HG02943 (cell line): Measurements from ENCODE around the gene HIPK3.
"Not testable (repeated sequence)": the region's sequence is repeated elsewhere in the genome, so short reads cannot be mapped to it uniquely, and the experiment has no call there.

ENCODE experiments used
- ATAC-seq: cut with Tn5 transposase; IDR thresholded peaks from one replicate; pipeline ENCODE4 v1.9.1; 2021; ENCODE audit warnings: mild to moderate bottlenecking, low read depth, moderate library complexity; ENCODE audit not compliant: unreplicated experiment

Gene HIPK3

DNA sequence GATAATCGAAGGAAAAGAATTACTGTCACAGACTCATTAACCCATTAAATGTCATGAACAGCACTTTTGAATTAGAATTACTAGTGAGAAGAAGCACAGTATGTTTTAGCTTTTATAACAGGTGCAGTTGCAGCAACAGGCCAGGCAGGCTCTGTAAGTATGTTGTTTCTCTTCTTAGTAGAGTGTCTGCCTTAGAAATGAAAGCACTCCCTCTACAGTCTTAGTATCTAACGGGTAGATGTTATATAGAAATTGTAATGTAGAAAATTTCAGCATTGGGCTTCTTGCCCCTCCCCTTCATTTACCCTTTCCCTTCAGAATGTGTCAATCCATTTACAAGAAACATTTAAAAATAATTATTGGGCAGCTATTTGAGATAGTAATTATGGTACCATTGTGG is 87.4 kb downstream of the HIPK3 start:
- ATAC-seq: no peak

DNA sequence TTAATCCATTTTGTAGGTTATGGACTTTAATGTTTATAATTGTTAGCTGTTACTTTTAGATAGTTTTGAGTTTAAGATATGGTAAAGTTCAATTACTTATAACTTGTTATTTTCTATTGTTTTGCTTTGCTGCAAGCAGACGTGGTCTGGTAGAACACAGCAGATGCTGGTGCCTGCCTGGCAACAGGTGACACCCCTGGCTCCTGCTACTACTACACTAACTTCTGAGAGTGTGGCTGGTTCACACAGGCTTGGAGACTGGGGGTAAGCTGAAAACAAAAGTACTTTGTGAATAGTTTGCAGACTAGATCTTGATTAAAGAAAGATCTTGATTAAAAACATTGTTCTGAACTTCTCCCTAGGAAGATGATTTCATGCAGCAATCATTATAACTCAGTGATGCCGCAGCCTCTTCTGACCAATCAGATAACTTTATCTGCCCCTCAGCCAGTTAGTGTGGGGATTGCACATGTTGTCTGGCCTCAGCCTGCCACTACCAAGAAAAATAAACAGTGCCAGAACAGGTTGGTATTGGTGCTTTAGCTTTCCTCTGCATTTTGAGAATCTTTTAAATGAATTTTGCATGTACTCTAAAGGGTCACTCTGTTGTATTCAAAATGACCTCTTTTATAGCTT is 90.4 kb downstream of the HIPK3 start:
- ATAC-seq: no peak

DNA sequence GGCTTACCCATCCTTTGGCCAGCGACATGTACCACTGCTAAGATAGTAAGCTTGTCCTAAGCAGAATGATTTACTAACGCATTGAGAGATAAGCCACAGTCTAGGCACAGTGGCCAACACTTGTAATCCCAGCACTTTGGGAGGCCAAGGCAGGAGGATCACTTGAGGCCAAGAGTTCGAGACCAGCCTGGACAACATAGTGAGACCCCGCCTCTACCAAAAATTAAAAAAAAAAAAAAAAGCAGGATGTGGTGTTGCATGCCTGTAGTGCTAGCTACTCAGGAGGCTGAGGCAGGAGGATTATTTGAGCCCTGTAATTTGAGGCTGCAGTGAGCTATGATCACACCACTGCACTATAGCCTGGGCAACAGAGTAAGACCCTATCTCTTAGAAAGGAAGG is 93.1 kb downstream of the HIPK3 start:
- ATAC-seq: no peak

DNA sequence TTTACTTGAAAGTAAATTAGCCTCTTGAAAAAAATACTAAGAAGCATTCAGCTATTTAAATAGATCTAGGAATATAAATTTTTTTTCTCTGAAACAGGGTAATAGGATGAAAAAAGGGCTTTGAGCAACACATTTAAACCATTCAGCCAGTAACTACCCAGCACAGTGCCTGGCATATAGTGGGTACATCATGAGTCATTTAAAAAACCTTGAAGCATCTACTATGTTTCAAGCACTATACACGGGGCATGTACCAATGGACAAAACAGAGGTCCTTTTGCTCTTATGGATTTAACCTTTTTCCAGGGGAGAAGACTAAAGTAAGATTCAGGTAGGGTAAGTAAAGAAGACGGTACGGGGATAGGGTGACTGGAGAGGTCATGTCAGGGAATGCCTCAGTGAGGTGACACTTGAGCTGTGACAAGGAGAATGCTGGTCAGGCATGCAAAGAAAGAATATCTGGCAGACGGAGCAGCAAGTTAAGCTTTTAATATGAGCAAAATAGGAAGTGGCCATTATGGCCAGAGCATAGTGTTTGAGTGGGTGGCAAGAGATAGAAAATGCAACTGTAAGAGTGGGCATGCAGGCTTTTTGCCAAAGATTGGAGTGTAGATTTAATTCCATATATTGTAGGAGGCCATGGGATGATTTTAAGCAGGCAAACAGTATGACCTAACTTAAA is 101.1 kb downstream of the HIPK3 start:
- no peak for ATAC-seq

DNA sequence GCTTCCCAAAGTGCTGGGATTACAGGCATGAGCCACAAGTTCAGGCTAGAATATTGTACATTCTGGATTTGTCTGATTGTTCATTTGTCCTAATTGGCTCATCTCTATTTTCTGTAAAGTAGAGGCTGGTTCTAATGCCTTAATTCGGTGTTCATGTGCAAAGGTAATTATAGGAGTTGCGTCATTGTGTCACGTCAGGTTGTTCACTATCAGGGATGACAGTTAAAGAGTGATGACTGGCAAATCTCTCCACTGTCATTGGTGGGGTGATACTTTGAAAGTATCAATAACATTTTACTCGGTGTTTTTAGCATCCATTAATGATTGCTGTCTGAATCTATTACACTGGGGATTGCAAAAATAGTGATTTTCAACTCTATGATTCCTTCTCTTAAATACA is 103.5 kb downstream of the HIPK3 start:
- ATAC-seq: no peak

DNA sequence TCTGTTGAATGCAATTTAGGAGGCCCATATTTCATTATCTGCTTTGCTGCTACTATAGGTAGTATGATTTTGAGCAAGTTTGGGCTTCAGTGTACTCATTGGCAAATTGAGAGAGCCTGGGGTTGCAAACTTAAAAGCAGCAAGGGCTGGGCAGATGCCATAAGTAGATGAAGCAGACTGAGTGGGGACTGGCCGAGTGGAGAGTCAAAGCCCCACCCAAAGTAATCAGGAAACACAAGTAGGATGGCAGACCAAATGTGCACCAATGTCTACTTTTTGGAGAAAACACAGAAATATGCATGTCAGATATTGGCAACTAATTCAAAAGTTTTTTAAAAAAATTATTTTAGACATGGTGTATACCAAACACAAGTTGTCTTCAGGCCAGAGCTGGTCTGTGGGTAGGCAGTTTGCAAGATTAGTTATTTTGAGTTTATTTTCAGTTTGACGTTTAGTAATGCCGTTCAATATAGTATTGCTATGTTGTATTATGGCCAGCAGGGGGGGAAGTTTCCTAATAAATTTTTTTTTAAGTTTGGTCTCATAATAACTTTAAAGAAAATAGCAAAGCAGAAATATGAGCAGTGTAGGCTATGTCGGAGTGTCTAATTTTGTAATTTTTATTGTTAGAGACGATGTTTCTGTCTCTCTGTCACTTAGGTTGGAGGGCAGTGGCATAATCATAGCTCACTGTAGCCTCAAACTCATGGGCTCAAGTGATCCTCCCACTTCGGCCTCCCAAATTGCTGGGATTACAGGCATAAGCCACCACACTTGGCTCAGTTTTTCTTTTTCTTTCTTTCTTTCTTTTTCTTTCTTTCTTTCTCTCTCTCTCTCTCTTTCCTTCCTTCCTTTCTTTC is 105.1 kb downstream of the HIPK3 start:
- ATAC-seq: no peak

DNA sequence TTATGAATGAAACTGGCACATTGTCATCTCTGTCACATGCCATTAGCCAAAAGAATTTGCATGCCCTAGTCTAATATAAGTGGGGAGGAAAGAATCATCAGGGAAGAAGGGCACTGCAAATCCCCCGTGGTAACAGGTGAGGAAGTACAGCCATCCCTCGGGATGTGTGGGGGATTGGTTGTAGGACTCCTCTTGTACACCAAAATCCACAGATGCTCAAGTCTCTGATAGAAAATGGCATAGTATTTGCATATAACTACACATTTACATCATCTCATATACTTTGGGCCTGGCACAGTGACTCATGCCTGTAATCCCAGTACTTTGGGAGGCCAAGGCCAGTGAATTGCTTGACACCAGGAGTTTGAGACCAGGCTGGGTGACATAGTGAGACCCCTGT is 109.7 kb downstream of the HIPK3 start:
- no peak for ATAC-seq

DNA sequence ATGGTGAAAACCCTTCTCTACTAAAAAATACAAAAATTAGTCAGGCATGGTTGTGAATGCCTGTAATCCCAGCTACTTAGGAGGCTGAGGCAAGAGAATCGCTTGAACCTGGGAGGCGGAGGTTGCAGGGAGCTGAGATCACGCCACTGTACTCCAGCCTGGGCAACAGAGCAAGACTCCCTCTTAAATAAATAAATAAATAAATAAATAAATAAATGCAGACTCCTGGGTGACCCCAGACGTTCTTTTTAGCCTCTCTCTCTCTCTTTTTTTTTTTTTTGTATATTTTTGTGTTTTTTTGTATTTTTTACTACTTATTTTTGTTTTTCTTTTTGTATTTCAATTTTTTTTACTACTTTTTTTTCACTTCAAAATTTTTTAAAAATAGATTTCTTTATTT is 111.3 kb downstream of the HIPK3 start:
- not testable (repeated sequence) for ATAC-seq

DNA sequence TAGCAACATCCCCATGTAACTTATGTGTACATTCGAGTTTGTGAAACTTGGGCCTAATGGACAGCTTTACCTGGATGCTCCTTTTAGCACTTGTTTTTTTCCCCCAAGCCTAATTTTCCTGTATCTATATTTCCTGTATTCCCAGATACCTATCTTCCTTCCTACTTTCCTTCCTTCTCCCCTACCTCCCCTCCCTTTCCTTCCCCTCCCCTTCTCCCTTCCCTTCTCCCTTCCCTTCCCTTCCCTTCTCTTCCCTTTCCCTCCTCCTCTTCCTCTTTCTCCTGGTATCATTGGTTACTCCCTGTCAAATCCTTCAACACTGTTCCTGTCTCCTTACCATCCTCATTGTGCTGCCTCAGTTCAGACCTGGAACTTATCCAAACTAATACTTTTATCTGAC is 111.8 kb downstream of the HIPK3 start:
- ATAC-seq: no peak

DNA sequence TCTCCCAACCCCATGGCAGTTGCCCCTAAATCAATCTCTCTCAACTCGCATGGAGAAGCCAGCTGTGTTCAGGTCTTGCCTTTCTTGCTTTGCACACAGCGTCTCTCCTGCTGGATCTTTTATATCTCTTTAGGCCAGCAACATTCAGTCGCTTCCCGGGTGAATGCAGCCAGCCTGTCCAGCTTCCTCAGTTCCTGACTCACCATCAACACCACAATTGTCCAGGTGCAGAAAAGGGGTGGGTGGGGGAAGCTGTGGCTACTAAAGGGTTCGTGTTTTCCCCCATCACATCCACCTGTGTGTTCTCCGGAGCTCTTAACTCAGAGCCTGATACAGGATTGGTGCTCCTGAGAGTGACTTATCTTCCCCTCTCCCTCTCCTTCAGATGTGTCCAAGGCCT is 116.5 kb downstream of the HIPK3 start:
- ATAC-seq: no peak

DNA sequence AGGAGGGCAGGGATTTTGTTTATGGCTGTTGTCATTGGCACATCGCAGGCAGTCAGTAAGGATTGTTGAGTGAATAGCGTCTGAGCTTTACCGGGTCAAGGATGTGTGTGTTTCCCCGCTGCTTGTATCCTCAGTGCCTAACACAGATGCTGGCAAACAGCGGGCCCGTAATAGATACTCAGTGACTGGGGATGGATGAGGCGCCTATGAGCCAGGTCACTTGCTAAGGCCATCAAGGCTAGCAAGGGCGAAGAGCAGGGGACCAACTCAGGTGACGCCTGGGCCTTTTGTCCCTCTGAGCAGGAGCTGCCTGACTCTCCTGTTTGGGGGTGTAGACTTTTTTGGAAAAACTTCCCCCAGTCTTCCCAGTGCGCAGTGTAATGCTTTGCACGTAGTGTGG is 118.1 kb downstream of the HIPK3 start:
- no peak for ATAC-seq

DNA sequence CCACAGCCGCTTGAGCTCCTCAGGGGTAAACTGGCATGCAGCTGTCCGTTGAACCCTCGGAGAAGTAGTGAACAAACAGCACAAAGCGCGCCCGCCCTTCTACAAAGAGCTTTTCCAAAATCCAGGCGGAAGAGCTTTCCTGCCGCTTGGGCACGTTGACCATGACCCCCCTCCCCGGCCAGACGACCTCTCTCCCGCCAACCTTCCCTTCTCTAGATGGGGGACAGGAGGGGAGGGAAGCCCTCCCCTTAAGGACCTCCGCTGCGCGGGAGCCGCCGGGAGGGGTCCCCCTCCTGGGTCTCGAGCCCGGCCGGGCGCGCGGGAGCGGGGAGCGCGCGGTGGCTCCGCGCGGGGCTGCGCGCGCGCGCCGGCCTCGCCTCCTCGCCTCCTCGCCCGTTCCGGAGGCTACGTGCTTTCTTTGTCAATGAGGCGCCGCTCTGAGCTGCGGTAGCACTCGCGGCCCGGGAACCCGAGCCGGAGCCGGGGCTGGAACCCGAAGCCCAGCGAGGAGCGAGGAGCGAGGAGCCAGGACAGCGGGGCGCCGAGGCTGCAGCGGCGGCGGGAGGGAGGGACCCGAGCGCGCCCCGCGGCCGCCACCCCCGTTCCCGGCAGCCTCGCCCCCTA is 118.6 kb downstream of the HIPK3 start, which contains the start of gene KIAA1549L:
Gene KIAA1549L (plus strand): TSS at position 421 of the 624 bp plus-strand sequence.
- ATAC-seq: no peak

DNA sequence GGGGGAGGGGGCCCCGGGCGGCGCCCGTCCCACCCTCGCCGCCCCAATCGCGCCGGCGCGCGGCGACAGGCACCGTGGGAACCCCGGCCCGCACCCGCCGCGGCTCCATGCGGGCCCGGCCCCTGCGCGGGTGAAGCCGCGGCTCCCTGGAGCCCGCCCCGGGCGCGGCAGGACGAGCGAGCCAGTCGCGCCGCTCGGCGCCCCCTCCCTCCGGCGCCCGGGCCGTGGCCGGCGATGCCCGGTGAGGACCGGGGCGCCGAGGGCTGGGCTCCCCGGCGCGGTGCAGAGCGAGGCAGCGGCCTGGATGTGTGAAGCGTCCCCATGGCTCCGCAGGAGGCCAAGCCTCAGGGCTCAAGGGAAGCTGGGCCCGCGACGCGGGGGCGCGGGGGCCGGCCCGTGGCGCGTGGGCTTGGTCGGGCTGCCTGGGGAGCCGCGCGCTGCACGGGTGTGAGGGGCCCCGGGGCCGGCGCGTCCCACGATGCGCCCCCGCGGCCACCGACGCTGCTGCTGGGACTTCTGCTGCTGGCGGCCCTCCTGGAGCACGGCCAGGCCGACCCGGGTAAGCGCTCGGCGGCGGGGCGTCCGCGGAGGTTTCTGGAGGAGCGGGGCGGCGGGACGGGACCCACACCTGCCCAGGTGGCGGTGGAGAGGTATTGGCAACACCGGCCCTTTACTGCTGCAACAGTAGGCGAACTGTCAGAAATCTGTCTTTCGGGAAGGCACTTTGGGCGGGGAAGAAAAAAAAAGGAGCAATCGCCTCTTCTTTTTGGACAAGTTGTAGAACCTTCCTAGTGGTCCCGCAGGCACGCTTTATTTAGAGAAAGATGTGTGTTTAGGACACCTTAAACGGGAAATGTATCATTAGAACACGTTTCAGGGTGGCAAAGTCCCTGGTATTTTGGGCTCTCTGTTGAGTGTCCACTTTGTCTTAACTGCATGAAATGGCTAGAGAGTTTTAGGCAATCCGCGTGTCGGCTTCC is 119.4 kb downstream of the HIPK3 start:
- ATAC-seq: no peak

DNA sequence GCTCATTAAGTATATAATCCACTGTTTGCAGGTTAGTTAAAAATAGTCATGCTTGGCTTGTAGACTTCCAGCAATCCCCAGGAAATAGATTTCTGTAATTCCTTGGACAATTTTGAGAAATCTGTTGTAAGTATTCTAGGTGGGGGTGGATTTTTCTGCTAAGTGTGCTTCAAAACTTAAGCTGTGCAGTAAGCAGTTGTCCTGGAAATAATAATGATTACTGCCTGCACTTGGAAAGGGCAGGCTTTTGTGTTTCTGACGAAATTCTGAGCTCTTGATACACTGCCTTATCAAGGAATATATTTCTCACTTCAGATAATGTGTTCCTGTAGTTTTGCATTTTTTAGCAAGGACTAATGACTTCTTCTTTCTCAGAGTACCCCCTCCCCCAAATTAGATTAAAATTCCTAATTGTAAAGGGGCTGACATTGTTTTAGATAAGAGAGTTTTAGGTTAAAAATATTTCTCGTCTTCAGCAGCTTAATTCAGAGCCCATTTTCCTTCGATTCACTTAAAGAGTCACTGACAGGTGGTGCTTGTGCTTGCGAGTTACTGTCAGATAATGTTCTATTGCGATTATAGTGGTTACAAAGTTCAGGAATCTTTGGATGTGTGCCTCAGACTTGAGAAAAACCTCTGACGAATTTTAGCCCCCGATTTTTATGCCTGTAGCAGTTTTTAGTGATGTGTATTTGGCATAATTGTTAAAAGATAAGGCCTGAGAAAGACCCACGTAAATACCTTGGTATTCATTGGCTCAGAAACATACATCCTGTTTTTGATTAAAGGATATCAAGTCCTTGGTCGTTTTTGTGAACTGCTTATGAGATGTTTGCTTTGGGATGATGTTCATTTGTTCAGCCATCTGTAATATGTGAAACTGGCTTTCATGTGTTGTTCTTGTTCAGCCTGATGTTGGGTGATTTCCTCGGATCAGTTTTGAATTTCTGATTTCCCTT is 120.5 kb downstream of the HIPK3 start:
- ATAC-seq: no peak

DNA sequence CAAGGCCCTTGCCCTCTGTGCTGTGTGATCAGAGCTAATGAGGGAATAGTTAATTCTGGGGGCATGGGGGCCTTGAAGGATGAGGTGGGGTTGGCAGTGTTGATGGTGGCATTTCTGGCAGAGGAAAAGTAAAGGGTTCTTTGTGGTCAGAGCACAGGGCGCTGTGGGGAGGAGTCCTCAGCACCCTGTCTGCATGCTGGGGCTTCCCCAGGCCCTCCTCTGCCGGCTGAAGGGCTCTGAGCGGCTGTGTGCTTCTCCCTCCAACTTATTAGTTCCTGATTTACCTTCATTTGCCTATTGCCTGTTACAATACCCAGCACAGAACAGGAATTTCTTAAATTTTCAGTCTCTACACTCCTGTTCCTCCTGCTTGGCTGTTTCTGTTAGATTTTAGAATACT is 122.8 kb downstream of the HIPK3 start:
- ATAC-seq: peak; percentile 59

DNA sequence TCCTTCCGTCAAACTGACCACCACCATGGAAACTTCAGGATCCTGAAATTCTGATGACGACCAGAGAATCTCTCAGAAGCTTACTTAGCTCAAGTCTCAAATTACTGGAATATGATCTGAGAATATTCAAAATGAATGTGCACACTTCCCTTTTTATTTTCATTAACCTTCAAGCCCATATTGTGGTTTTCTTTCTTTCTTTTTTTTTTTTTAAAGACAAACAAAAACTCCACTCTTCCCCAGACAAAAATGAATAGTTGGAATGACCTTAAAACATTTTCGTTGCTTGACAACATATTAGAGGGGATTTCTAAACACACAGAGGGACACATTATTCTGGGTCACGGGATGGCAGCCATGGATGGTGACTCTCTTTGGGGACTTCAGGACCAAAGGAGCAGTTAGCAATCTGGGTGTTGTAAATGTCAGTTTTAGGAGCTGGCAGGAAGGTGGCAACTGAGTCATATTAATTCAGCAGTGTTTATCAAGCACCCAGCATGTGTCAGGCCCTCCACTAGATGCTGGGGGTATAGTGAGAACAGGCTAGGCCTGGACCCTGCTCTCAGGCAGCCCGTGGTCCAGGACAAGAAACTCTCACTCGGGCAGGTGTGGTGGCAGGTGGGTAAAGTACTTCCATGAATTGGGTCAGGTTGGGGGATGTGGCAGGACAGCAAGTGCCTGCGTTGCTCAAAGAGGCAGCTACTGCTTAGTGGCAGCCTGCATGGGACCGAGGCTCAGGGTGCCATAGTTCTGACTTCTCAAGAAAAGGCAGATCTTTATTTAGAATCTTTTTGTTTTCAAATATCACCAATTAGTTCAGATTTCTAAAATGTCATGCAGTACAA is 126.1 kb downstream of the HIPK3 start:
- no peak for ATAC-seq

DNA sequence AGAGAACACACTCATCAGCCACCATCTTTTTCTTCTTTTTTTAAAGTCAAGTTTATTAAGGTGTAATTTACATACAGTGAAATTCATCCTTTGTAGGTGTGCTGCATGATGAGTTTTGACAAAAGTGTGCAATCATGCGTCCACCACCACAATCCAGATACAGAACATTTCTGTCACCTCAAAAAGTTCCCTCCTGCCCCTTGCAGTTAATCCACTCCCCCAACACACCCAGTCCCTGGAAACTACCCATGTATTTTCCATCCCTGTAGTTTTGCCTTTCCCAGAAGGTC is 126.7 kb downstream of the HIPK3 start:
- ATAC-seq: no peak

DNA sequence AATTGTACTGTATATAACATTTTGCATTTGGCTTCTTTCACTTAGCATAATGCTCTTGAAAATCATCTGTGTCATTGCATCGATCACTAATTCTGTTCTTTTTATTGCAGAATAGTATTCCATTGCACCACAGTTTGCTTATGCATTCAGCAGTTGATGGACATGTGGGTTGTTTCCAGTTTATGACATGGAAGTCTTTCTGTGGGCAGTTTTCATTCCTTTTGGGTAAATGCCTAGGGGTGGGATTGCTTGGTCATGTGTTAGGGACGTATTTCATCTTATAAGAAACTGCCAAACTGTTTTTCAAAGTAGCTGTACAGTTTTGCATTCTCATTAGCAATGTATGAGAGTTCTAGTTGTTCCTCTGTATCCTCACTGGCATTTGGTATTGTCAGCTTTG is 127.0 kb downstream of the HIPK3 start:
- no peak for ATAC-seq
